ENCODE results near the gene CALHM3. TPM values are rescaled to one million over a fixed set of nuclear protein-coding genes. Genes with fewer than 3 reads are reported as not detected.

CALHM3 gene
- total RNA-seq, 1 experiment from 2014 or later: 0.13 TPM

GRCh38 chr10:103497161-103497915 is 18.3 kb upstream of the CALHM3 start:
- H3K4me3 Mint-ChIP-seq: no peak overlapping the region
- ChIA-PET POLR2A (no interaction called here), CTCF (interaction anchor here (0.8 to 4.5 kb wide), 5 partner anchors 13 to 96 kb away, joined by 3 to 22 read pairs (median 4); no protein-coding TSS in a partner anchor)

More at GRCh38 chr10:103497161-103497915, 18.3 kb upstream of the CALHM3 start:
- ATAC-seq (no peak), DNase-seq (ENCODE audit: low spot score) (no peak)
- Mint-ChIP-seq H3K36me3 (no peaks in the 10 kb centered on the region), H3K9me3 (no peaks in the 10 kb centered on the region), H3K27me3 (ENCODE audit: low read depth) (peaks cover 62% of the 10 kb centered on the region), H3K4me1 (peaks cover 13% of the 10 kb centered on the region), H3K27ac (no peak overlapping the region)
- TF ChIP-seq ZNF138 (CRISPR knock-in tag; conservative IDR thresholded peaks at IDR 0.05) (no peak), MYBL2 (CRISPR knock-in tag; IDR thresholded peaks at IDR 0.05) (no peak), JUN (CRISPR knock-in tag; IDR thresholded peaks at IDR 0.05) (no peak), ZBTB21 (CRISPR knock-in tag; IDR thresholded peaks at IDR 0.05; ENCODE audit: borderline replicate concordance) (no peak), SMAD4 (CRISPR knock-in tag; IDR thresholded peaks at IDR 0.05) (no peak), OVOL2 (CRISPR knock-in tag; IDR thresholded peaks at IDR 0.05; ENCODE audit: borderline replicate concordance) (no peak), ERG (CRISPR knock-in tag; IDR thresholded peaks at IDR 0.05) (no peak), ATF6 (CRISPR knock-in tag; IDR thresholded peaks at IDR 0.05) (no peak), ATF1 (CRISPR knock-in tag; IDR thresholded peaks at IDR 0.05) (no peak), MLX (CRISPR knock-in tag; IDR thresholded peaks at IDR 0.05) (no peak), STAT6 (CRISPR knock-in tag; conservative IDR thresholded peaks at IDR 0.05; ENCODE audit: low read depth) (no peak), ZNF512 (CRISPR knock-in tag; IDR thresholded peaks at IDR 0.05; ENCODE audit: borderline replicate concordance) (no peak), FOXK1 (CRISPR knock-in tag; IDR thresholded peaks at IDR 0.05) (no peak), GTF2I (CRISPR knock-in tag; conservative IDR thresholded peaks at IDR 0.05) (no peak), MXD4 (CRISPR knock-in tag; IDR thresholded peaks at IDR 0.05; ENCODE audit: borderline replicate concordance) (no peak), ZMAT4 (CRISPR knock-in tag; IDR thresholded peaks at IDR 0.05) (no peak), NR3C1 (CRISPR knock-in tag; conservative IDR thresholded peaks at IDR 0.05; ENCODE audit: low read depth) (no peak), CREB1 (CRISPR knock-in tag; IDR thresholded peaks at IDR 0.05) (no peak), ZSCAN18 (CRISPR knock-in tag; IDR thresholded peaks at IDR 0.05) (no peak)

Measured in WTC11 (cell line).